GM19463 (cell line): ENCODE results near the gene PALM2AKAP2.
"Not testable (repeated sequence)": the region's sequence is repeated elsewhere in the genome, so short reads cannot be mapped to it uniquely, and the experiment has no call there.

ENCODE experiments used
- ATAC-seq: cut with Tn5 transposase; IDR thresholded peaks from one replicate; pipeline ENCODE4 v1.9.1; 2021; ENCODE audit warnings: mild to moderate bottlenecking, moderate library complexity; ENCODE audit not compliant: unreplicated experiment

The PALM2AKAP2 gene

DNA sequence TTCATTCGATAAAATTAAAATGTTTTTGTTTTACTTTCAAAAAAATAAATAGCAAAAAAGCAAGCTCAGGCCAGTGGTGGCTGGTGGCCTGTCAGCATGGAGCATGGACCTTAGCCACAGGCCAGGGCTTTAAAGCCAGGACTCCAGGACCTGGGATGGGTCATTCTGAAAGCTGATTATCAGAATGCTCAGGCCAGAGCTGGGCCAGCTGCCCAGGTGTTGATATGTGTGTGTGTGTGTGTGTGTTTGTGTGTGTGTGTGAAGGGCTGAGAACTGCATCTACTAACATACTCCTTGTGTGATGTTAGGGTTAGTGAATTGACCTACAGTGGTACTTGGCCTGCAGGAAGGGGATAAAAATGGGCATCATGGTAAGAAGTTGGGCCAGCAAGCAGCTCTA lies 21.5 kb downstream of the PALM2AKAP2 start:
- ATAC-seq = no peak

DNA sequence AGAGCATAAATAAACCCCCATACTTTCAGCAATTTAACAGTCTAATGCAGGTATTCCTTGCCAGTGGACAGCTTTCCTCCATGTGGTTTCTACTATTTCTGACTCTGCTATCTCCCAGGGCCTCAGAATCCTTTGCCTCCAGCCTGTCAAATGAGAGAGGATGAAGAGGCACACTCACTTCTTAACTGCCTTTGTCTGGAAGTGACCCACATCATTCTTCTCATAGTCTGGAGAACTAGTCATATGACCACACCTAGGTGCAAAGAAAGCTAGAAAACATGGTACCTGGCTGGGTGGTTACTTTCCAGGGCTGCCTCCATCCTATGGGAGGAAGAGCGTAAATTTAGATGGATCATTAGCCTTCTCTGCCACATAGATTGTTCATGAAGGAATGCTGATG lies 22.5 kb downstream of the PALM2AKAP2 start:
- no peak for ATAC-seq

DNA sequence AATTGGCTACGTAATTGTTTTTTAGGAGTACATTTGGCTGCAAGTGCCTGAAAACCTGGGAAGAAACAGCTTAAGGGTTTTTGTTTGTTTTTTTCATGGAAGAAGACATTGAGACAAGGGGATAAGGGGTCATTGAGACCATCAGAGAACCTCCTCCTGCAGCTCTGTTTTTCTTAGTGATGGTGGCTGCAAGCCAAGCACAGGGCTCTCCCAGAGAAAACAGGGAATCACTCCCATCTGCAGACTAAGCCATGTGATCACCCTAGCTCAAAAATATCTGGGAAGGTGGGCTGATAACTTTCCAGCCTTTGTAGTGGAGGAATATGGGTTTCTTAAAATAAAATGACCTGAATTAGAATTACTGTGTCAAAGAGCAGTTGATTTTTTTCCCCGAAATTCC lies 25.1 kb downstream of the PALM2AKAP2 start:
- no peak for ATAC-seq

GRCh38 chr9:109806506-109807115 lies 26.6 kb downstream of the PALM2AKAP2 start:
- ATAC-seq = no peak

GRCh38 chr9:109811876-109812275 lies 31.9 kb downstream of the PALM2AKAP2 start:
- no peak for ATAC-seq

DNA sequence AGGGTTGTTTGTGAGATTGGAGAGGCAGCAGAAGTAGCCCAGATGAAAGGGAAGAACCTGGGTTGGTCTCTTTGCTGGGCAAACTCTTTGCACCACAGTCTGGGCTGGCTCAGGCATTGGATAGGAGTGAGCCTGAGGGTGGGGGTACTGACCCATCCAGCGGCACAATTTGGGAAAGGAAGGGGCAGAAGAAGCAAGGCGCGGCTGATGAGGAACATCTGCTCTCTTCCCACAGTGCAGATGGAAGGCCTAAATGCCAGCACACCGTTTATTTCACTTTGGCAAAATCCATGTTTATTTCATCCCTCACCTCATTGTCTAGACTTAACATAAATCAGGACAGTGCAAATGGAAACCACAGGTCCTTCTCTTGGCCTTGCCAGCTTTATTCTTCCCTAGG lies 32.3 kb downstream of the PALM2AKAP2 start:
- no peak for ATAC-seq

DNA sequence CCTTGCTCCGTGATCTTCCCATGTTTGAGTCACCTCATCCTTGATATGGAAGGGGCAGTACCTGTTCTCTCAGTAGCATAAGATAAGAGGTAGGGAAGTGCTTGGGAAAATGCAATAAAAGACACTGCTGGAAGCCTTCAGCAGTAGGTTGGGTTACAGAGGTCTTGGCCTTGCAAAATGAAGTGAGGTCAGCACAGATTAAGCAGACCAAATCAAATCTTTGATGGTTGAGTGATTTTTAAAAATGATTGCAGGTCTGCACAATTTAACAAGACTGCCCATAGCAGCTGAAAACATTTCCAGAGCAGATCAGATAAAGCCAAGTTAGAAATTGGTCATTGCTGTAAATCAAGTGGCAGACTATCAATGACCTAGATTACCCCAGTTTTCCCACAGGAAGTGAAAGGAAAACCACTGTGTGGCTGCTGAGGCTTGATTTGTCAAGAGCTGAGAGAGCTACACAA lies 32.9 kb downstream of the PALM2AKAP2 start:
- ATAC-seq = no peak

- ATAC-seq = no peak
Observed at GRCh38 chr9:109813303-109813702, 33.3 kb downstream of the PALM2AKAP2 start.

DNA sequence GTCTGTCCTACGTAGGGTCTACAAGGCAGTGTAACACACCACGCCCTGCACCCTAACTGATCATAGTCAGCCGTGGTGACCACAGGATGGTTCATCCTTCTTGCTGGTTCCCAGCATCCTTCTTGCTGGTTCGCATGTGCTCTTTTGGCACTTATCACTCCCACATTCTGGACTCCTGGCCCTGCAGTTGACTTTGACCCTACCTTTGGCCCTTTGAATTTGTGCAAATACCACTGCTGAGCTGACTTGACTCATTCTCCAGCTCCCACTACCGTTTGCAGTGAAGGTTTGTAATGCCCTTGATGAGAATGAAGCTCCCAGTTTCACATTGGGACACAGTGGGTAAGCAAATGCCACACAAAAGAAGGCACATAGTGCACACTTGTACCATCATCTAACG lies 33.8 kb downstream of the PALM2AKAP2 start:
- no peak for ATAC-seq

- ATAC-seq = no peak
Observed at GRCh38 chr9:109815366-109815947, 35.5 kb downstream of the PALM2AKAP2 start.

DNA sequence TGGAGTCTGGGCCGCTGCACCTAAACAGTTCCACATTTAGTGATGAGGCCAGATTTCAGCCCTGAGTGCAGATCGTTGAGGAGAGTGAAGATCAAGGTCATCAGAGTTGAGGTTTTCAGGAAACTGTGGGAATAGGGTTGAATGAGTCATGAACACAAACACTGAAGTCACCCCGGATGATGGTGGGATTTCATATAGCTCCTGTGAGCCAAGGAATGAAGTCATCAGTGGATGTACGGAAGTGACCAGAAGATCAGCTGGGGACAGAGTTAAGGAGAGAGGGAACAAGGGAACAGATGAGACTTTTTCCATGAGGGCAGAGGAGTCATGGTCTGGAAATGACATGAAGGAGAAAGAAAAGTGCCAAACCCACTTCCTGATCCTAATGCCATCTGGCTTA lies 36.5 kb downstream of the PALM2AKAP2 start:
- no peak for ATAC-seq

DNA sequence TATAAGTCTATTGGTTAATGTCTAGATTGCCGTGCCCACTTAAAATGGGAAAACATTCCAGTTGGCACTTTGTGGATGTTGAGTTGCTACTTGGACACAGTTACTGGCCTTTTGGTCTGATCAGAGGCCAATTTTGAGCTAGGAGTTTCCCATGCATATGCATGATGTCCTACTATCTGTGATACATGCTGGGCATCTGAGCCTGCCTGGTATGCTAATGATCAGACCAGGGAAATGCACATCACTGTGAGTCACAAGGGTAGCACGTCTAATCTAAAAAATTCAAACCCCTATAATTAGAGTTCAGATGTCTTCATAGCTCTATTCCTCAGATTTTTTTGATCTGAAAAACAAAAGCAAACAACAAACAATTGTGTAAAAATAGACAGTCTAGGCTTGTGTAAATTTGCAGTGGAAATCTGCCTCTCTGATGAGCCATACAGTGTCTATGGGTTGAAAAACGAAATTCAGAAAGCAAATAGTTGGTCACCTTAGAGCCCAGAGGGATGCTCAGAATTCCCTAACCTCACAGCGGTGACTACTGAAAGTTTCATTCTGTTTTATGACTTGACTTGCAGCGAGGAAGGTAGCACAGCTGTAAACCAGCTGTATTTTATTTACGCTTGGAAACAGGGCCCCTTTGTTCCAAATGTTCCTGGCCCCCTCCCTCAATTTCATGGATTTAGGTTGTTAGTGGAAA lies 37.3 kb downstream of the PALM2AKAP2 start:
- no peak for ATAC-seq

GRCh38 chr9:109817846-109818472 lies 38.0 kb downstream of the PALM2AKAP2 start:
- no peak for ATAC-seq

DNA sequence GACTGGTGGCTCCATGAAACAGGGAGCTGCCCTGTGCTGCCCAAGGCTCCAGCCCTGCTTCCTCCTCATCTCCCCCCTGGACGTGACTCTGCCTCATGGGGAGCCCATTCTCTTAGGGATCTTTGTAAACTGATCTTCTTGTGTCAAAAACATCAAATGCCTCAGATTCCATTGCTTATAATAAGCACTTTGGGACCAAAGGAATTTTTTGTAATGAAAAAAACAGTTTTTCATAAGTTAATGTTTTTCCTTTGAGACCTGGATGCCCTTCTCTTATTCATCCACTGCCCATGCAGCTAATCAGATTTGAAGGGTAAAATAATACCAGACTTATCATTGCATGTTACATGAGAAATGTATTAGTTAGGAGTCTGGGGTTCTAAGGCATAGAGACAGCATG lies 41.7 kb downstream of the PALM2AKAP2 start:
- no peak for ATAC-seq

- not testable (repeated sequence) for ATAC-seq
Observed at GRCh38 chr9:109825383-109825782, 45.4 kb downstream of the PALM2AKAP2 start.

DNA sequence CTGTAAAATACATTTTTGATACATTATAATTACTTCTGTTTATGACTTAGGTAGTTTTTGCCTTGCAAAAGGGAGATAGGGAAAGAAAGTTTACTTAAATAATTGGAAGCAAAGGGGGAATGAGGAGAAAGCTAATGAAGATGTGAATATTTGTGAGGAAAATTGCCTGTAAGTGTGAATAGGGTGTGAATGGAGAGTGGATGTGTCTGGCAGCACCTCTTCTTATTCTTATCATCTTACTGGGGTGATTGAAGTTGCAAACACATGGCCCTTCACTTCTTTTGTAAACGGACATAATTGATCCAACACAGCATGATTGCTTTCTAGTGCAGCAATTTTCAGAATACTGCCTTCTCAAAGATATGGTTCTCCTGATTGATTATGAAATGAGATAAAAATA lies 46.6 kb downstream of the PALM2AKAP2 start:
- no peak for ATAC-seq

GRCh38 chr9:109828254-109828653 lies 48.3 kb downstream of the PALM2AKAP2 start:
- no peak for ATAC-seq
